Esophagus squamous epithelium (tissue), 5 donors: ENCODE data around the gene MRPL41. TPM values are rescaled to one million over a fixed set of nuclear protein-coding genes. Genes with fewer than 3 reads are reported as not detected.

Experiments
- DNase-seq: peaks from one replicate; lab custom pipeline; 2025; lab: John Stamatoyannopoulos, UW
- H3K27ac ChIP-seq, 4 donors: fragments of 200-600 bp; sonication (generic); one replicate each; pipeline ENCODE4 v1.5.1; 2016 to 2019; ENCODE audit warnings: mild to moderate bottlenecking in 1 of 4
- H3K27me3 ChIP-seq, 4 donors: fragments of 200-600 bp; sonication (generic); 1 replicate in 3 of 4; 2 replicates in 1 of 4; pipeline versions ENCODE4 v1.5.1 to v1.6.0; 2017 to 2021; ENCODE audit warnings: antibody characterized with exemption in 1 of 4
- H3K36me3 ChIP-seq, 3 donors: fragments of 200-600 bp; sonication (generic); one replicate each; pipeline ENCODE4 v1.5.1; 2016 to 2019
- H3K4me1 ChIP-seq, 3 donors: fragments of 200-600 bp; sonication (generic); one replicate each; pipeline ENCODE4 v1.5.1; 2017 to 2019
- H3K4me3 ChIP-seq, 4 donors: fragments of 200-600 bp; sonication (generic); 1 replicate in 3 of 4; 2 replicates in 1 of 4; pipeline ENCODE4 v1.5.1; 2016 to 2019; ENCODE audit warnings: mild to moderate bottlenecking in 2 of 4, moderate library complexity in 1 of 4
- H3K9me3 ChIP-seq, 3 donors: fragments of 200-600 bp; sonication (generic); one replicate each; pipeline ENCODE4 v1.5.1; 2016 to 2019
- POLR2A ChIP-seq, 4 donors: fragments of 450-650 bp; IDR thresholded peaks; one replicate each; pipeline ENCODE4 v1.6.1; 2017; ENCODE audit warnings: antibody characterized with exemption in 4 of 4, mild to moderate bottlenecking in 4 of 4, moderate library complexity in 3 of 4
- WGBS, 2 donors: methylation state at CpG; one replicate each; pipeline ENCODE4 v1.1.5; 2018; 5-methylcytosine and 5-hydroxymethylcytosine counted together
- intact Hi-C: fragments of 100-400 bp; cut with DNase I; formaldehyde crosslinking; loops from one replicate; pipeline ENCODE4 v1.15.0; 2022
- total RNA-seq, 4 donors: library from RNA; depleted of rRNA; stranded (reverse); fragments of >200 nt; gene quantifications; one replicate each; pipeline ENCODE4 v1.1.0, GENCODE V29; 2016
- TF ChIP-seq, protein P1 (sequence below), 6 experiments: fragments of 450-650 bp in 4 of 6; fragments of 200-600 bp in 2 of 6; sonication (generic) in 2 of 6; IDR thresholded peaks; one replicate each; pipeline ENCODE4 v1.5.1; 2016 to 2019; ENCODE audit warnings: antibody characterized with exemption in 6 of 6, mild to moderate bottlenecking in 4 of 6, moderate library complexity in 4 of 6
- donor health status: DM: yes; HTN: yes; CAD: no.

Gene MRPL41
- total RNA-seq, 4 donors from 2014 or later = 31.6 to 48.6 (median 37.1) TPM

DNA sequence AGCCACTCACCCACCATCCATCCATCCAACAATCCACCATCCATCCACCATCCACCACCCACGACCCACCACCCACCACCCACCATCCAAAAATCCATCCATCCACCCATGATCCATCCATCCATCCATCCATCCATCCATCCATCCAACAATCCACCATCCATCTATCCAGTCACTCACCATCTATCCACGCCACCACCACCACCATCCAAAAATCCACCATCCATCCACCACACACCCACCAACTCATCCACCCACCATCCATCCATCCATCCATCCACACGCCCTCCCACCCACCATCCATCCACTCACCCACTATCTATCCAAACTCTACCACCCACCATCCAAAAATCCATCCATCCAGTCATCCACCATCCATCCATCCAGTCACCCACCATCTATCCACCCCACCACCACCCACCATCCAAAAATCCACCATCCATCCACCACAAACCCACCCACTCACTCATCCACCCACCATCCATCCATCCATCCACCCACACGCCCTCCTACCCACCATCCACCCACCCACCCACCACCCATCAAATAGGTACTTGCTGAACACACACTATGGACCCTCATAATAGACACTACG is 18.0 kb downstream of the MRPL41 start:
- Histone ChIP-seq H3K27me3 (no peaks in the 10 kb centered on the region), H3K27ac (no peak overlapping the region), H3K36me3 (peaks cover 13 to 57% (median 19%) of the 10 kb centered on the region in 3 donors), H3K9me3 (no peaks in the 10 kb centered on the region), H3K4me3 (no peak overlapping the region), H3K4me1 (no peaks in the 10 kb centered on the region)
- TF ChIP-seq, protein P1, sequence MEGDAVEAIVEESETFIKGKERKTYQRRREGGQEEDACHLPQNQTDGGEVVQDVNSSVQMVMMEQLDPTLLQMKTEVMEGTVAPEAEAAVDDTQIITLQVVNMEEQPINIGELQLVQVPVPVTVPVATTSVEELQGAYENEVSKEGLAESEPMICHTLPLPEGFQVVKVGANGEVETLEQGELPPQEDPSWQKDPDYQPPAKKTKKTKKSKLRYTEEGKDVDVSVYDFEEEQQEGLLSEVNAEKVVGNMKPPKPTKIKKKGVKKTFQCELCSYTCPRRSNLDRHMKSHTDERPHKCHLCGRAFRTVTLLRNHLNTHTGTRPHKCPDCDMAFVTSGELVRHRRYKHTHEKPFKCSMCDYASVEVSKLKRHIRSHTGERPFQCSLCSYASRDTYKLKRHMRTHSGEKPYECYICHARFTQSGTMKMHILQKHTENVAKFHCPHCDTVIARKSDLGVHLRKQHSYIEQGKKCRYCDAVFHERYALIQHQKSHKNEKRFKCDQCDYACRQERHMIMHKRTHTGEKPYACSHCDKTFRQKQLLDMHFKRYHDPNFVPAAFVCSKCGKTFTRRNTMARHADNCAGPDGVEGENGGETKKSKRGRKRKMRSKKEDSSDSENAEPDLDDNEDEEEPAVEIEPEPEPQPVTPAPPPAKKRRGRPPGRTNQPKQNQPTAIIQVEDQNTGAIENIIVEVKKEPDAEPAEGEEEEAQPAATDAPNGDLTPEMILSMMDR (IDR thresholded peaks at IDR 0.05) = no peak
- DNase-seq = no peak
- 92 to 97% methylated on average over 5 of the region's 5 CpGs for WGBS, 2 donors
- intact Hi-C loops = no loop called here

DNA sequence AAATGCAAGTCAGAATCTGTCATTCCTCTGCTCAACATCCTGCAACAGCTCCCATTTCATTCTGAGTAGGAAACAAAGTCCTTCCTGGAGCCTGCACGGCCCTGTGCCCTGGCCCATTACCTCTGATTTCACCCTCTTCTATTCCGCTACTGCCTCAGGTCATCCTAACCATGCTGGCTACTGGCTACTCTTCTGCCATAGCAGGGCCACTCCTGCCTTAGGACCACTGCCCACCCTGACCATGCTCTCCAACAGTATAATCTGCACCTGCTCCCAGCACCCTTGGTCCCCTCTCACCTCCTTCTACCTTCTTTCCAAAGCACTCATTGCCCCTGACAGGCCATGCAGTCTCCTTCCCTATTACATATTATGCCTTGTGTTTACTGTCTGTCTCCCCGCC is 18.9 kb downstream of the MRPL41 start:
- TF ChIP-seq, protein P1 (IDR thresholded peaks at IDR 0.05) = no peak
- TF ChIP-seq POLR2A (IDR thresholded peaks at IDR 0.05) = no peak
- Histone ChIP-seq H3K27me3 (no peaks in the 10 kb centered on the region), H3K4me3 (no peak overlapping the region), H3K36me3 (peaks cover 13 to 62% (median 19%) of the 10 kb centered on the region in 3 donors), H3K27ac (no peak overlapping the region), H3K9me3 (no peaks in the 10 kb centered on the region), H3K4me1 (peaks cover 0 to 4% (median 0%) of the 10 kb centered on the region in 3 donors)
- intact Hi-C loops = no loop called here
- no peak for DNase-seq
- WGBS, 2 donors = 89 to 96% methylated on average over 2 to 3 of the region's 3 CpGs

DNA sequence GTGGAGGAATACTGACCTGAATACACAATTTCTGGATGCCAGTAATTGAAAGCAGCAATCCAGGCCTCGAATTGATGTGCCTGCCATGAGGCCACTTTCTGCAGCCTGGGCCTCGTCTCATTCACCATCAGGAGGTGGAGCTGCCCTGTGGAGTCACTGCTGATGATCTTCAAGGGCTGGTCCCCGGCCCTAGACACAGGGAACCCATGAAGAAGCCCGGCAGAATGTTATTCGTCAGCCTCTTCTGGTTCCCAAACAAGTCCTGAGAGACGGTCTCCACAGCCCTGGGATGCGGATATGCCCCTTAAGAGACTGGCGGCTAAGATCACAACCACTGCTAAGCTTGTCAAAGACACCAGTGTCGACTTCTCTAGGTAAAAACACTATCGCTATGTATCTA is 22.5 kb downstream of the MRPL41 start:
- Histone ChIP-seq H3K4me1 (peaks cover 16 to 35% (median 25%) of the 10 kb centered on the region in 3 donors), H3K36me3 (peaks cover 13 to 66% (median 19%) of the 10 kb centered on the region in 3 donors)

DNA sequence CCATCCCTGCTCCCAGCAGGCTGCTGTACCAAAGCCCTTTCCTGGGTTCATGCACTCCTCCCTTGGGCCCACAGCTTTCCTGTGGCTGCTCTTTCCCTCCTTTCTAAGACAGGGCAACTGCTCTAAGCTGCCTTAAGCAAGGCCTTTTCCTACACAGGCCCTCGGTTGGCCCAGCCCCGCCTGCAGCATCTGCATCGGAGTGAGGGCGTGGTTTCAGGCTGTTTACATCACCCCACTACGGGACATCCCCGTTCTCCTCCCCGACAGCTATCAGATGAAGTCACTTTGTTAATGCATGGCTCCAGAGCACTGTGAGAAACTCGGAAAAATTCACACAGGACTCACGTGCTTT is 23.7 kb downstream of the MRPL41 start:
- Histone ChIP-seq H3K27ac (no peak overlapping the region), H3K36me3 (peaks cover 13 to 64% (median 19%) of the 10 kb centered on the region in 3 donors), H3K27me3 (no peaks in the 10 kb centered on the region), H3K9me3 (no peaks in the 10 kb centered on the region), H3K4me3 (no peak overlapping the region), H3K4me1 (peaks cover 20 to 47% (median 28%) of the 10 kb centered on the region in 3 donors)
- TF ChIP-seq, protein P1 (IDR thresholded peaks at IDR 0.05) = no peak
- TF ChIP-seq POLR2A (IDR thresholded peaks at IDR 0.05) = no peak
- intact Hi-C loops = no loop called here
- no peak for DNase-seq
- WGBS, 2 donors = 44 to 57% methylated on average over 9 of the region's 9 CpGs

More for the DNA sequence above, 22.5 kb downstream of the MRPL41 start:
- Histone ChIP-seq H3K4me3 (no peak overlapping the region), H3K27ac (no peak overlapping the region), H3K9me3 (no peaks in the 10 kb centered on the region), H3K27me3 (no peaks in the 10 kb centered on the region)
- 91 to 93% methylated on average over 8 to 10 of the region's 10 CpGs for WGBS, 2 donors
- no peak for DNase-seq
- TF ChIP-seq POLR2A (IDR thresholded peaks at IDR 0.05) = no peak
- TF ChIP-seq, protein P1 (IDR thresholded peaks at IDR 0.05) = no peak
- intact Hi-C loops = no loop called here

DNA sequence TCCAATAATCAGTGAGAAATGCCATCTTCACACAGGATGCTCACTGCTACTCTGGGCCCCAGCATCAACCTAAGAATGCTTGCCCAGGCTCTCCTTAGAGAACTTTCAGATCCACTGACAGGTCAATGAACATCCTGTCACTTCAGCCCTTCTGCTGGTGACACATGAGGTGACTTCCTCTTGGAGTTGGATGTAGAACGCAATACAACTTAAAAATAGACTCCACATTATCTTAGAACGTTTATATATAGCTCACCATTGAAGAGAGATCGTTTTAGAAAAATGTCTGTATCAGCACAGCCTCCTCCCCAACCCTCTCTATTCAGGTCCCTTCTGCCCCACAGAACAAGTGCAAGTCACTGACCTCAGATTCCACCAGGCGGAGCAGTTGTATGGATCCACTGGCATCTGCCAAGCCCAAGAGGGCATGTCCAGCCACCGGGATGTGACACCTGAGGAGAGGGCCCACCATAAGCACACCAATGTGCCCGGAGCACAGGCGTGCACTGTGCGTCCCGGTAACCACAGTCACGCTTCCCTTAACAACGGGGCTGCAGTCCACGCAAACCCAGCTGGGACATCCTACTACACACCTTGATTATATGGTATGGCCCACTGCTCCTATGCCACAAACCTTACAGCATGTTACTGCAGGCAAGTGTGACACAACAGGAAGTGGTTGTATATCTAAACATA is 24.2 kb downstream of the MRPL41 start:
- Histone ChIP-seq H3K4me3 (no peak overlapping the region), H3K27ac (no peak overlapping the region), H3K36me3 (peaks cover 13 to 62% (median 14%) of the 10 kb centered on the region in 3 donors), H3K27me3 (no peaks in the 10 kb centered on the region), H3K9me3 (no peaks in the 10 kb centered on the region), H3K4me1 (peaks cover 20 to 48% (median 28%) of the 10 kb centered on the region in 3 donors)
- intact Hi-C loops = no loop called here
- WGBS, 2 donors = 66 to 77% methylated on average over 9 to 12 of the region's 12 CpGs
- DNase-seq = no peak
- TF ChIP-seq POLR2A (IDR thresholded peaks at IDR 0.05) = no peak
- TF ChIP-seq, protein P1 (IDR thresholded peaks at IDR 0.05) = no peak
